DND-41 (cell line): ENCODE data around the gene ACSF3.
"Not testable (repeated sequence)": the region's sequence is repeated elsewhere in the genome, so short reads cannot be mapped to it uniquely, and the experiment has no call there.

Source experiments
- ATAC-seq: fragments of 200-7000 bp; cut with Tn5 transposase; 3 replicates; pipeline ENCODE4 v1.9.1; 2021; ENCODE audit warnings: low read depth; ENCODE audit not compliant: insufficient read depth
- DNase-seq: peaks from one replicate; pipeline ENCODE4 v3.0.0-alpha.2; 2020
- H2AFZ ChIP-seq: 2 replicates; pipeline ENCODE4 v1.6.0; 2012; ENCODE audit warnings: low read depth, low read length
- H3K27ac ChIP-seq: 2 replicates; pipeline ENCODE4 v1.5.1; 2012; ENCODE audit warnings: low read length, inconsistent platforms
- H3K27me3 ChIP-seq: fragments of 200-600 bp; sonication (generic); 2 replicates; pipeline ENCODE4 v1.6.0; 2012; ENCODE audit warnings: low read length, mild to moderate bottlenecking, inconsistent platforms; ENCODE audit not compliant: insufficient read depth, poor library complexity
- H3K36me3 ChIP-seq: 2 replicates; pipeline ENCODE4 v1.5.1; 2012; ENCODE audit warnings: low read length, inconsistent platforms; ENCODE audit not compliant: insufficient read depth
- H3K4me1 ChIP-seq: 2 replicates; pipeline ENCODE4 v1.5.1; 2012; ENCODE audit warnings: mild to moderate bottlenecking, low read length; ENCODE audit not compliant: insufficient read depth
- H3K4me2 ChIP-seq: 2 replicates; pipeline ENCODE4 v1.6.0; 2012; ENCODE audit warnings: mild to moderate bottlenecking, moderate library complexity, low read length, inconsistent platforms; ENCODE audit not compliant: insufficient read depth
- H3K4me3 ChIP-seq, 2 experiments: fragments of 200-600 bp in 1 of 2; shearing (Covaris generic) in 1 of 2; 2 replicates each; pipeline ENCODE4 v1.5.1; 2012 to 2016; ENCODE audit warnings: inconsistent platforms in 2 of 2, low read length in 2 of 2, mild to moderate bottlenecking in 2 of 2, low read depth in 1 of 2, moderate library complexity in 1 of 2
- H3K79me2 ChIP-seq: 2 replicates; pipeline ENCODE4 v1.6.0; 2012; ENCODE audit warnings: low read length, inconsistent platforms; ENCODE audit not compliant: insufficient read depth
- H3K9ac ChIP-seq: 2 replicates; pipeline ENCODE4 v1.6.0; 2012; ENCODE audit warnings: low read depth, mild to moderate bottlenecking, inconsistent platforms, low read length, moderate library complexity
- H3K9me3 ChIP-seq: 2 replicates; pipeline ENCODE4 v1.5.1; 2012; ENCODE audit warnings: low read length, moderate library complexity, mild to moderate bottlenecking, inconsistent platforms; ENCODE audit not compliant: insufficient read depth, severe bottlenecking
- H4K20me1 ChIP-seq: 2 replicates; pipeline ENCODE4 v1.6.0; 2012; ENCODE audit warnings: low read length; ENCODE audit not compliant: insufficient read depth
- CTCF ChIP-seq: IDR thresholded peaks from 2 replicates; pipeline ENCODE4 v1.5.1; 2012; ENCODE audit warnings: borderline replicate concordance, low read length, moderate library complexity, mild to moderate bottlenecking; ENCODE audit not compliant: poor library complexity, severe bottlenecking; ENCODE audit errors: extremely low read depth
- EZH2 ChIP-seq: IDR thresholded peaks from 3 replicates; pipeline ENCODE4 v1.6.1; 2012; ENCODE audit warnings: borderline replicate concordance, low read depth, mild to moderate bottlenecking, moderate library complexity, low read length, inconsistent platforms; ENCODE audit not compliant: severe bottlenecking

The ACSF3 gene

GRCh38 chr16:89071686-89072547 is 21.7 kb upstream of the ACSF3 start:
- no peaks in the 10 kb centered on the region for H3K36me3 ChIP-seq
- no peak overlapping the region for H3K4me2 ChIP-seq
- ATAC-seq (no peak), DNase-seq (no peak)
- H3K9ac ChIP-seq = no peak overlapping the region
- peaks cover 23% of the 10 kb centered on the region for H3K9me3 ChIP-seq
- no peaks in the 10 kb centered on the region for H3K4me1 ChIP-seq
- H2AFZ ChIP-seq = no peak overlapping the region
- TF ChIP-seq EZH2 = no peak
- TF ChIP-seq CTCF = no peak
- no peak overlapping the region for H3K27ac ChIP-seq
- no peak overlapping the region for H3K4me3 ChIP-seq
- no peaks in the 10 kb centered on the region for H4K20me1 ChIP-seq
- H3K27me3 ChIP-seq = no peaks in the 10 kb centered on the region
- no peaks in the 10 kb centered on the region for H3K79me2 ChIP-seq

GRCh38 chr16:89072548-89073130 is 21.0 kb upstream of the ACSF3 start:
- no peaks in the 10 kb centered on the region for H3K27me3 ChIP-seq
- H3K4me1 ChIP-seq = no peaks in the 10 kb centered on the region
- TF ChIP-seq CTCF (no peak), EZH2 (no peak)
- no peak overlapping the region for H3K9ac ChIP-seq
- DNase-seq (no peak), ATAC-seq (no peak)
- no peak overlapping the region for H3K4me3 ChIP-seq
- no peak overlapping the region for H3K27ac ChIP-seq
- H3K9me3 ChIP-seq = peaks cover 23% of the 10 kb centered on the region
- H3K79me2 ChIP-seq = no peaks in the 10 kb centered on the region
- no peaks in the 10 kb centered on the region for H3K36me3 ChIP-seq
- H2AFZ ChIP-seq = no peak overlapping the region
- no peaks in the 10 kb centered on the region for H4K20me1 ChIP-seq
- no peak overlapping the region for H3K4me2 ChIP-seq

GRCh38 chr16:89073346-89074071 is 20.1 kb upstream of the ACSF3 start:
- Histone ChIP-seq H3K9ac (no peak overlapping the region), H3K4me1 (no peaks in the 10 kb centered on the region), H3K36me3 (no peaks in the 10 kb centered on the region), H4K20me1 (no peaks in the 10 kb centered on the region), H3K27me3 (no peaks in the 10 kb centered on the region), H3K79me2 (no peaks in the 10 kb centered on the region), H3K4me2 (no peak overlapping the region), H3K9me3 (peaks cover 23% of the 10 kb centered on the region), H2AFZ (no peak overlapping the region), H3K27ac (no peak overlapping the region), H3K4me3 (no peak overlapping the region)
- DNase-seq (no peak), ATAC-seq (no peak)
- no peak for TF ChIP-seq CTCF
- no peak for TF ChIP-seq EZH2

GRCh38 chr16:89074072-89074674 is 19.5 kb upstream of the ACSF3 start:
- H3K27me3 ChIP-seq, H3K4me1 ChIP-seq, H2AFZ ChIP-seq, H3K9ac ChIP-seq, H3K4me3 ChIP-seq, H4K20me1 ChIP-seq, H3K27ac ChIP-seq, H3K4me2 ChIP-seq, H3K79me2 ChIP-seq, ATAC-seq, H3K36me3 ChIP-seq, DNase-seq: not testable (repeated sequence)
- peaks cover 23% of the 10 kb centered on the region for H3K9me3 ChIP-seq
